ENCODE measurements around the gene RNF212.

The RNF212 gene

GRCh38 chr4:1112821-1113182 is 562 bp downstream of the RNF212 start:
- no peak for DNase-seq

GRCh38 chr4:1112174-1112820 is 1.1 kb downstream of the RNF212 start:
- DNase-seq = no peak

GRCh38 chr4:1111259-1111809 is 2.0 kb downstream of the RNF212 start:
- no peak for DNase-seq

GRCh38 chr4:1109898-1110506 is 3.4 kb downstream of the RNF212 start:
- DNase-seq = no peak

GRCh38 chr4:1109333-1109732 is 4.0 kb downstream of the RNF212 start:
- DNase-seq = no peak

GRCh38 chr4:1105662-1106061 is 7.7 kb downstream of the RNF212 start:
- no peak for DNase-seq

- no peak for DNase-seq
These were observed 8.3 kb downstream of the RNF212 start for GRCh38 chr4:1105067-1105466.

GRCh38 chr4:1104647-1105046 is 8.7 kb downstream of the RNF212 start:
- DNase-seq = no peak

- DNase-seq = no peak
These were observed 13.6 kb downstream of the RNF212 start for GRCh38 chr4:1099684-1100335.

- no peak for DNase-seq
These were observed 14.1 kb downstream of the RNF212 start for GRCh38 chr4:1099270-1099669.

GRCh38 chr4:1098311-1098925 is 14.9 kb downstream of the RNF212 start:
- DNase-seq = no peak

GRCh38 chr4:1097553-1097952 is 15.8 kb downstream of the RNF212 start:
- no peak for DNase-seq

GRCh38 chr4:1096841-1097240 is 16.5 kb downstream of the RNF212 start:
- DNase-seq = no peak

GRCh38 chr4:1094336-1094690 is 19.1 kb downstream of the RNF212 start:
- DNase-seq = no peak

- DNase-seq = no peak
These were observed 19.7 kb downstream of the RNF212 start for GRCh38 chr4:1093391-1094335.

GRCh38 chr4:1092983-1093361 is 20.4 kb downstream of the RNF212 start:
- no peak for DNase-seq

GRCh38 chr4:1092026-1092982 is 21.1 kb downstream of the RNF212 start:
- no peak for DNase-seq

GRCh38 chr4:1091561-1091995 is 21.8 kb downstream of the RNF212 start:
- DNase-seq = no peak

GRCh38 chr4:1090465-1091440 is 22.6 kb downstream of the RNF212 start:
- DNase-seq = no peak

- no peak for DNase-seq
These were observed 23.3 kb downstream of the RNF212 start for GRCh38 chr4:1090036-1090435.

Data from SW 1271 (cell line).